Thymus (tissue), 11 donors: ENCODE measurements around the gene FAM167B. TPM values are rescaled to one million over a fixed set of nuclear protein-coding genes. Genes with fewer than 3 reads are reported as not detected.

Source experiments
- DNase-seq, 9 donors: peaks; one replicate each; pipeline ENCODE4 v3.0.0-alpha.2; 2013; ENCODE audit warnings: low spot score in 9 of 9, low read depth in 6 of 9, missing footprints in 1 of 9
- H3K27ac ChIP-seq, 2 donors: one replicate each; pipeline ENCODE4 v1.5.1; 2013; ENCODE audit warnings: control low read depth in 1 of 2, low read depth in 1 of 2, low read length in 1 of 2, mild to moderate bottlenecking in 1 of 2, moderate library complexity in 1 of 2
- H3K27me3 ChIP-seq, 2 donors: one replicate each; pipeline ENCODE4 v1.5.1; 2013; ENCODE audit warnings: low read length in 1 of 2; ENCODE audit not compliant: control insufficient read depth in 2 of 2, insufficient read depth in 1 of 2
- H3K36me3 ChIP-seq, 2 donors: one replicate each; pipeline ENCODE4 v1.5.1; 2013; ENCODE audit warnings: low read length in 1 of 2, mild to moderate bottlenecking in 1 of 2, moderate library complexity in 1 of 2; ENCODE audit not compliant: control insufficient read depth in 2 of 2, insufficient read depth in 2 of 2
- H3K4me1 ChIP-seq, 2 donors: one replicate each; pipeline ENCODE4 v1.5.1; 2013; ENCODE audit warnings: low read length in 2 of 2; ENCODE audit not compliant: control insufficient read depth in 2 of 2, insufficient read depth in 2 of 2
- H3K4me3 ChIP-seq, 2 donors: one replicate each; pipeline ENCODE4 v1.5.1; 2013; ENCODE audit warnings: low read length in 2 of 2, control low read depth in 1 of 2, mild to moderate bottlenecking in 1 of 2
- H3K9me3 ChIP-seq, 2 donors: one replicate each; pipeline ENCODE4 v1.5.1; 2013; ENCODE audit warnings: low read length in 1 of 2, mild to moderate bottlenecking in 1 of 2; ENCODE audit not compliant: control insufficient read depth in 2 of 2, insufficient read depth in 1 of 2
- WGBS: extraction: QIAGEN DNeasy Blood & Tissue Kit; methylation state at CpG from one replicate; pipeline ENCODE4 v1.1.7; 2013; 5-methylcytosine and 5-hydroxymethylcytosine counted together
- polyA plus RNA-seq: library from polyadenylated mRNA; stranded (reverse); fragments of 200-250 nt; gene quantifications from one replicate; pipeline ENCODE4 v1.2.3, GENCODE V29; 2013
- total RNA-seq: library from RNA; stranded (reverse); fragments of 120-200 nt; gene quantifications from one replicate; pipeline ENCODE4 v1.2.4, GENCODE V29; 2013
- donor health status: healthy.

Gene FAM167B
- total and polyA plus RNA-seq, 2 donors, result 1.2 to 6.8 TPM

- Histone ChIP-seq H3K4me1 (peaks cover 9 to 26% of the 10 kb centered on the region in 2 donors), H3K36me3 (peaks cover 24 to 35% of the 10 kb centered on the region in 2 donors), H3K27me3 (no peaks in the 10 kb centered on the region), H3K9me3 (no peaks in the 10 kb centered on the region), H3K27ac (no peak overlapping the region), H3K4me3 (peak overlapping the region; percentile 78 to 93)
- DNase-seq, result no peak
- WGBS, result 28% methylated on average over 13 of the region's 13 CpGs
Measured at GRCh38 chr1:32221581-32221979, 25.4 kb upstream of the FAM167B start.

GRCh38 chr1:32221980-32222755 is 24.9 kb upstream of the FAM167B start, which contains the start of the genes EIF3I and TMEM234:
TSS of gene EIF3I (plus strand) at chr1:32222407. CDS start at chr1:32222442, 35 bp downstream.
TSS of gene TMEM234 (minus strand) at chr1:32222353. CDS start at chr1:32222322, 31 bp downstream.
- Histone ChIP-seq H3K27ac (peak within 1 kb of the TSS; percentile 55 to 86), H3K36me3 (peaks cover 23 to 34% of the 10 kb centered on the region in 2 donors), H3K27me3 (no peaks in the 10 kb centered on the region), H3K4me1 (peaks cover 9 to 26% of the 10 kb centered on the region in 2 donors), H3K9me3 (no peaks in the 10 kb centered on the region), H3K4me3 (peak within 1 kb of the TSS; percentile 78 to 93)
- peak; percentile 77 to 95 (median 88) for DNase-seq
- WGBS, result under 1% methylated on average over 46 of the region's 46 CpGs

- H3K4me1 ChIP-seq, result peaks cover 9 to 26% of the 10 kb centered on the region in 2 donors
- H3K27me3 ChIP-seq, result no peaks in the 10 kb centered on the region
- no peak for DNase-seq
- no peak overlapping the region for H3K27ac ChIP-seq
- peaks cover 32 to 47% of the 10 kb centered on the region in 2 donors for H3K36me3 ChIP-seq
- 96% methylated on average over 3 of the region's 3 CpGs for WGBS
- no peaks in the 10 kb centered on the region for H3K9me3 ChIP-seq
- no peak overlapping the region for H3K4me3 ChIP-seq
Measured at GRCh38 chr1:32223683-32224082, 23.3 kb upstream of the FAM167B start.

GRCh38 chr1:32224285-32224684 is 22.7 kb upstream of the FAM167B start:
- H3K36me3 ChIP-seq, result peaks cover 37 to 52% of the 10 kb centered on the region in 2 donors
- H3K27ac ChIP-seq, result no peak overlapping the region
- 92% methylated on average over 4 of the region's 4 CpGs for WGBS

GRCh38 chr1:32228771-32229170 is 18.3 kb upstream of the FAM167B start:
- H3K4me3 ChIP-seq, result no peak overlapping the region
- H3K4me1 ChIP-seq, result peaks cover 0 to 3% of the 10 kb centered on the region in 2 donors
- 97% methylated on average over 3 of the region's 3 CpGs for WGBS
- no peaks in the 10 kb centered on the region for H3K9me3 ChIP-seq
- no peak for DNase-seq
- H3K36me3 ChIP-seq, result peaks cover 61 to 80% of the 10 kb centered on the region in 2 donors
- H3K27ac ChIP-seq, result no peak overlapping the region
- no peaks in the 10 kb centered on the region for H3K27me3 ChIP-seq

More at GRCh38 chr1:32224285-32224684, 22.7 kb upstream of the FAM167B start:
- H3K4me3 ChIP-seq, result no peak overlapping the region
- no peaks in the 10 kb centered on the region for H3K27me3 ChIP-seq
- DNase-seq, result no peak
- H3K9me3 ChIP-seq, result no peaks in the 10 kb centered on the region
- H3K4me1 ChIP-seq, result peaks cover 9 to 26% of the 10 kb centered on the region in 2 donors

- no peak overlapping the region for H3K27ac ChIP-seq
- H3K36me3 ChIP-seq, result peaks cover 49 to 56% of the 10 kb centered on the region in 2 donors
- no peaks in the 10 kb centered on the region for H3K27me3 ChIP-seq
- H3K4me3 ChIP-seq, result no peak overlapping the region
- H3K9me3 ChIP-seq, result no peaks in the 10 kb centered on the region
- WGBS, result 95% methylated on average over 5 of the region's 5 CpGs
- no peak for DNase-seq
- H3K4me1 ChIP-seq, result no peaks in the 10 kb centered on the region
Measured at GRCh38 chr1:32231843-32232432, 15.1 kb upstream of the FAM167B start.

- Histone ChIP-seq H3K4me1 (no peaks in the 10 kb centered on the region), H3K27me3 (no peaks in the 10 kb centered on the region), H3K9me3 (no peaks in the 10 kb centered on the region), H3K4me3 (no peak overlapping the region), H3K36me3 (peaks cover 41 to 48% of the 10 kb centered on the region in 2 donors), H3K27ac (no peak overlapping the region)
- no peak for DNase-seq
- 96% methylated on average over 8 of the region's 8 CpGs for WGBS
Measured at GRCh38 chr1:32232558-32233304, 14.3 kb upstream of the FAM167B start.

- Histone ChIP-seq H3K9me3 (no peaks in the 10 kb centered on the region), H3K4me3 (no peak overlapping the region), H3K36me3 (peaks cover 28 to 30% of the 10 kb centered on the region in 2 donors), H3K27ac (no peak overlapping the region), H3K27me3 (peaks cover 0 to 2% of the 10 kb centered on the region in 2 donors), H3K4me1 (peaks cover 0 to 9% of the 10 kb centered on the region in 2 donors)
- DNase-seq, result no peak
- WGBS, result 97% methylated on average over 7 of the region's 7 CpGs
Measured at GRCh38 chr1:32234792-32235191, 12.2 kb upstream of the FAM167B start.
